Breast epithelium (tissue), 3 donors: ENCODE results near the gene TRIM24.

Experiments
- POLR2A ChIP-seq: fragments of 450-650 bp; IDR thresholded peaks from one replicate; pipeline ENCODE4 v1.6.1; 2016; ENCODE audit warnings: antibody characterized with exemption, mild to moderate bottlenecking, moderate library complexity
- POLR2AphosphoS5 ChIP-seq, 3 donors: sonication (generic); formaldehyde crosslinking; IDR thresholded peaks; one replicate each; pipeline ENCODE4 v1.6.1; 2017; ENCODE audit warnings: antibody characterized with exemption in 3 of 3
- TF ChIP-seq, protein P1 (sequence below), 3 donors: fragments of 450-650 bp; IDR thresholded peaks; one replicate each; pipeline ENCODE4 v1.5.1; 2016 to 2017; ENCODE audit warnings: antibody characterized with exemption in 3 of 3, mild to moderate bottlenecking in 3 of 3, moderate library complexity in 3 of 3

DNA sequence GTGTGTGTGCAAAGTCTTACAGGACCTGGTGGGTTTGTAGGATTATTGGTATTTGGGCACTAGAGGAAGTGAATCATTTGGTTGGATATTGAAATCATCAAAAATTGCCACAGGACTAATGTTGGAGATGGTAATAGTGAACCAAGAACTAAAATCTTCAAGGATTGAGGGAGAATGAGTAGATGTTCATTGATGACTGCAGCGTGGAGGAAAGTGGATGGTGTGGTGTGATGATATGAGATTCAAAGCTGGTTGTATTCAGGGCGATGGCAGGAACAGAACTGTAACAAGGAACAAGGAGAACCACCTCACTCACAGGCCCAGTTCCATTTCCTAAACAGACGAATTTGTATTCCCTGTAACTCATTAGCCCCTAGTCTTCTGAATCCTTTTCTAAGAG lies 90.3 kb downstream of the TRIM24 start:
- TF ChIP-seq, protein P1, sequence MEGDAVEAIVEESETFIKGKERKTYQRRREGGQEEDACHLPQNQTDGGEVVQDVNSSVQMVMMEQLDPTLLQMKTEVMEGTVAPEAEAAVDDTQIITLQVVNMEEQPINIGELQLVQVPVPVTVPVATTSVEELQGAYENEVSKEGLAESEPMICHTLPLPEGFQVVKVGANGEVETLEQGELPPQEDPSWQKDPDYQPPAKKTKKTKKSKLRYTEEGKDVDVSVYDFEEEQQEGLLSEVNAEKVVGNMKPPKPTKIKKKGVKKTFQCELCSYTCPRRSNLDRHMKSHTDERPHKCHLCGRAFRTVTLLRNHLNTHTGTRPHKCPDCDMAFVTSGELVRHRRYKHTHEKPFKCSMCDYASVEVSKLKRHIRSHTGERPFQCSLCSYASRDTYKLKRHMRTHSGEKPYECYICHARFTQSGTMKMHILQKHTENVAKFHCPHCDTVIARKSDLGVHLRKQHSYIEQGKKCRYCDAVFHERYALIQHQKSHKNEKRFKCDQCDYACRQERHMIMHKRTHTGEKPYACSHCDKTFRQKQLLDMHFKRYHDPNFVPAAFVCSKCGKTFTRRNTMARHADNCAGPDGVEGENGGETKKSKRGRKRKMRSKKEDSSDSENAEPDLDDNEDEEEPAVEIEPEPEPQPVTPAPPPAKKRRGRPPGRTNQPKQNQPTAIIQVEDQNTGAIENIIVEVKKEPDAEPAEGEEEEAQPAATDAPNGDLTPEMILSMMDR (IDR thresholded peaks at IDR 0.05) = no peak
- TF ChIP-seq POLR2A (no peak), POLR2AphosphoS5 (IDR thresholded peaks at IDR 0.05) (no peak)
